ENCODE results near the gene SLC4A8.

SLC4A8 gene

GRCh38 chr12:51527966-51528365 lies 103.3 kb downstream of the SLC4A8 start:
- no peaks in the 10 kb centered on the region for H3K4me1 ChIP-seq (ENCODE audit: insufficient read depth, low read length)

GRCh38 chr12:51528852-51529650 lies 104.4 kb downstream of the SLC4A8 start:
- Histone ChIP-seq H3K9me3 (ENCODE audit: control insufficient read depth, insufficient read depth, low read length) (no peaks in the 10 kb centered on the region), H3K4me1 (ENCODE audit: insufficient read depth, low read length) (peaks cover 5% of the 10 kb centered on the region; the same call in 1 of the 2 replicates), H3K9ac (ENCODE audit: low read depth, low read length) (no peak overlapping the region), H3K36me3 (ENCODE audit: insufficient read depth, low read length) (no peaks in the 10 kb centered on the region)

More at GRCh38 chr12:51527966-51528365, 103.3 kb downstream of the SLC4A8 start:
- no peaks in the 10 kb centered on the region for H3K36me3 ChIP-seq (ENCODE audit: insufficient read depth, low read length)
- H3K9ac ChIP-seq (ENCODE audit: low read depth, low read length), result no peak overlapping the region
- no peaks in the 10 kb centered on the region for H3K9me3 ChIP-seq (ENCODE audit: control insufficient read depth, insufficient read depth, low read length)

- Histone ChIP-seq H3K4me1 (ENCODE audit: insufficient read depth, low read length) (peaks cover 8% of the 10 kb centered on the region), H3K9me3 (ENCODE audit: control insufficient read depth, insufficient read depth, low read length) (no peaks in the 10 kb centered on the region), H3K9ac (ENCODE audit: low read depth, low read length) (no peak overlapping the region), H3K36me3 (ENCODE audit: insufficient read depth, low read length) (no peaks in the 10 kb centered on the region)
Measured at GRCh38 chr12:51529651-51529970, 105.0 kb downstream of the SLC4A8 start.

- H3K36me3 ChIP-seq (ENCODE audit: insufficient read depth, low read length), result no peaks in the 10 kb centered on the region
- H3K4me1 ChIP-seq (ENCODE audit: insufficient read depth, low read length), result peaks cover 9% of the 10 kb centered on the region
- H3K9ac ChIP-seq (ENCODE audit: low read depth, low read length), result no peak overlapping the region
- H3K9me3 ChIP-seq (ENCODE audit: control insufficient read depth, insufficient read depth, low read length), result no peaks in the 10 kb centered on the region
Measured at GRCh38 chr12:51530208-51530607, 105.6 kb downstream of the SLC4A8 start.

- Histone ChIP-seq H3K9me3 (ENCODE audit: control insufficient read depth, insufficient read depth, low read length) (no peaks in the 10 kb centered on the region), H3K4me1 (ENCODE audit: insufficient read depth, low read length) (peaks cover 9% of the 10 kb centered on the region), H3K9ac (ENCODE audit: low read depth, low read length) (no peak overlapping the region), H3K36me3 (ENCODE audit: insufficient read depth, low read length) (no peaks in the 10 kb centered on the region)
Measured at GRCh38 chr12:51531284-51531977, 106.8 kb downstream of the SLC4A8 start.

- Histone ChIP-seq H3K9me3 (ENCODE audit: control insufficient read depth, insufficient read depth, low read length) (no peaks in the 10 kb centered on the region), H3K9ac (ENCODE audit: low read depth, low read length) (no peak overlapping the region), H3K4me1 (ENCODE audit: insufficient read depth, low read length) (peaks cover 9% of the 10 kb centered on the region), H3K36me3 (ENCODE audit: insufficient read depth, low read length) (no peaks in the 10 kb centered on the region)
Measured at GRCh38 chr12:51531978-51532497, 107.4 kb downstream of the SLC4A8 start.

- Histone ChIP-seq H3K9me3 (ENCODE audit: control insufficient read depth, insufficient read depth, low read length) (no peaks in the 10 kb centered on the region), H3K4me1 (ENCODE audit: insufficient read depth, low read length) (peaks cover 9% of the 10 kb centered on the region), H3K9ac (ENCODE audit: low read depth, low read length) (no peak overlapping the region), H3K36me3 (ENCODE audit: insufficient read depth, low read length) (no peaks in the 10 kb centered on the region)
Measured at GRCh38 chr12:51533799-51534198, 109.2 kb downstream of the SLC4A8 start.

- Histone ChIP-seq H3K9ac (ENCODE audit: low read depth, low read length) (no peak overlapping the region), H3K9me3 (ENCODE audit: control insufficient read depth, insufficient read depth, low read length) (no peaks in the 10 kb centered on the region), H3K36me3 (ENCODE audit: insufficient read depth, low read length) (no peaks in the 10 kb centered on the region), H3K4me1 (ENCODE audit: insufficient read depth, low read length) (peaks cover 9% of the 10 kb centered on the region)
Measured at GRCh38 chr12:51534216-51535074, 109.8 kb downstream of the SLC4A8 start.

- H3K9me3 ChIP-seq (ENCODE audit: control insufficient read depth, insufficient read depth, low read length), result no peaks in the 10 kb centered on the region
- H3K9ac ChIP-seq (ENCODE audit: low read depth, low read length), result no peak overlapping the region
- H3K4me1 ChIP-seq (ENCODE audit: insufficient read depth, low read length), result peaks cover 9% of the 10 kb centered on the region
- H3K36me3 ChIP-seq (ENCODE audit: insufficient read depth, low read length), result no peaks in the 10 kb centered on the region
Measured at GRCh38 chr12:51536159-51536558, 111.5 kb downstream of the SLC4A8 start.

- Histone ChIP-seq H3K9ac (ENCODE audit: low read depth, low read length) (no peak overlapping the region), H3K4me1 (ENCODE audit: insufficient read depth, low read length) (peaks cover 9% of the 10 kb centered on the region)
Measured at GRCh38 chr12:51538149-51538548, 113.5 kb downstream of the SLC4A8 start.

GRCh38 chr12:51538599-51538998 lies 114.0 kb downstream of the SLC4A8 start:
- peaks cover 6% of the 10 kb centered on the region for H3K4me1 ChIP-seq (ENCODE audit: insufficient read depth, low read length)
- H3K36me3 ChIP-seq (ENCODE audit: insufficient read depth, low read length), result no peaks in the 10 kb centered on the region
- no peaks in the 10 kb centered on the region for H3K9me3 ChIP-seq (ENCODE audit: control insufficient read depth, insufficient read depth, low read length)
- H3K9ac ChIP-seq (ENCODE audit: low read depth, low read length), result no peak overlapping the region

More at GRCh38 chr12:51538149-51538548, 113.5 kb downstream of the SLC4A8 start:
- Histone ChIP-seq H3K9me3 (ENCODE audit: control insufficient read depth, insufficient read depth, low read length) (no peaks in the 10 kb centered on the region), H3K36me3 (ENCODE audit: insufficient read depth, low read length) (no peaks in the 10 kb centered on the region)

- Histone ChIP-seq H3K4me1 (ENCODE audit: insufficient read depth, low read length) (peaks cover 3% of the 10 kb centered on the region), H3K9ac (ENCODE audit: low read depth, low read length) (no peak overlapping the region), H3K36me3 (ENCODE audit: insufficient read depth, low read length) (no peaks in the 10 kb centered on the region), H3K9me3 (ENCODE audit: control insufficient read depth, insufficient read depth, low read length) (no peaks in the 10 kb centered on the region)
Measured at GRCh38 chr12:51540996-51541395, 116.4 kb downstream of the SLC4A8 start.

GRCh38 chr12:51546097-51546496 lies 121.5 kb downstream of the SLC4A8 start:
- peaks cover 3% of the 10 kb centered on the region; the same call in 1 of the 2 replicates for H3K4me1 ChIP-seq (ENCODE audit: insufficient read depth, low read length)
- no peaks in the 10 kb centered on the region for H3K9me3 ChIP-seq (ENCODE audit: control insufficient read depth, insufficient read depth, low read length)
- H3K36me3 ChIP-seq (ENCODE audit: insufficient read depth, low read length), result no peaks in the 10 kb centered on the region
- H3K9ac ChIP-seq (ENCODE audit: low read depth, low read length), result no peak overlapping the region

- no peak overlapping the region for H3K9ac ChIP-seq (ENCODE audit: low read depth, low read length)
- peaks cover 3% of the 10 kb centered on the region; the same call in 1 of the 2 replicates for H3K4me1 ChIP-seq (ENCODE audit: insufficient read depth, low read length)
- no peaks in the 10 kb centered on the region for H3K9me3 ChIP-seq (ENCODE audit: control insufficient read depth, insufficient read depth, low read length)
- H3K36me3 ChIP-seq (ENCODE audit: insufficient read depth, low read length), result no peaks in the 10 kb centered on the region
Measured at GRCh38 chr12:51547606-51548005, 123.0 kb downstream of the SLC4A8 start.
